Activated naive CD4-positive, alpha-beta T cell treated with Interleukin-2 at 50 U/mL for 16 hours (primary cell): ENCODE results near the gene NAV1.
A peak's percentile ranks its signal among the peaks of the same experiment; 100 is the strongest.
"Not testable (repeated sequence)": the region's sequence is repeated elsewhere in the genome, so short reads cannot be mapped to it uniquely, and the experiment has no call there.

Source experiments
- DNase-seq: peaks from one replicate; pipeline ENCODE4 v3.0.0-alpha.2; 2020

Gene NAV1

GRCh38 chr1:201549522-201549921 lies 10.6 kb downstream of the NAV1 start:
- not testable (repeated sequence) for DNase-seq

GRCh38 chr1:201551096-201551495 lies 12.2 kb downstream of the NAV1 start:
- DNase-seq = no peak

DNA sequence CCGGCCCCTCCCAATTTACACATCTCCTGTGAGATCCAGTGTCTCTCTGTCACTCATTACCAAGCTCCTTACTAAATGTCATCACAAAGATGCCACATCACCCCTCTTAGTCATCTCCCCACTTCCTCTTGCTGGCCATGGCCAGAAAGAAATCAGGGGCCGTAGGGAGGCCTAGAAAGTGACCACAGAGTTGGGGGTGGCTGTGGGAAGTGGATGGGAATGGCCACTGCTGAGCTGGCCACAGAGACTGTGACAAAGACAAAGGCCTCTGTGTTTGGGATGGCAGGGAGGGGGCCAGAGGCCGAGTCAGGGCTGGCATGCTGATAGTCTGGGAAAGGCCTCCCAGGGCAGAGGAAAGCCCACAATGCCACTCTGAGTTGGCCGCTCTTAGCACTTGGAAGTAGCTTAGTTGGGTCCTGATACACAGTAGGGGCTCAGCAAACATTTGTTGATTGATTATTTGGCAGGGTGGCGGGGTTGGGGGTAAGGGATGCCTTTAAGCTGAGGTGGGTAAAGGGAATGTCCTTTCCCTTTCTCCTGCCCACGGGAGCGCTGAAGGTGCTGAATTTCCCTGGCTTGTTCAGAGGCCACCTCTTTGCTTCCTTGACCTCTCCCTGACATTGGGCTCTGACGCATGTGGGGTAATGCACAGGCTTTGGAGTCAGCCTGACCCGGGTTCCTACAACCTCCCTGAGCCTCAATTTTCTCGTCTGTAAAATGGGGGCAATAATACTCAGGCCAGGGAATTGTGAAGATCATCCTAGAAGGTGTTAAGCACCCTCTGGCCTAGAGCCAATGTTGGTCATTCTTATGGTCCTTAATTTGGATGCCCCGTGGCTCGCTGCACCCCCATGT lies 13.2 kb downstream of the NAV1 start:
- DNase-seq = no peak

DNA sequence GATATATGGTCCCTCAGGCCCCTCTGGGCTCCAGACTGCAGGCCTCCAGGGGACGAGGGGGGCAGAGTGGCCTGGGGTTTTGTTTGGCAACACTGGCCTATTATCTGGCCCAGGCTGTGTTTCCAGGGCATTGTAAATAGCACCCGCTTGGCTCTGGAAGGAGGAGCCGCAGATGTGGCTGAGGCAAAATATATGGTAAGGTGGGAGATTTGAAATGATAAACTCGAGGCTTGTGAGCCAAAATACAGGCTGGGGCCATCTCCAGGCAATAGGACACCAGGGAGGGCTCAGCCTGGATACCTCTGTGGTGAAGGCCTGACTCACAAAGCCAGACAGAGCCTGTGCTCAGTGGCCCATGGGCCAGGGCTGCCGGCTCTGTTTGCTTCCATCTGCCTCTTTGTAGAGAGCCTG lies 14.0 kb downstream of the NAV1 start:
- no peak for DNase-seq

- no peak for DNase-seq
Measured at GRCh38 chr1:201553496-201554189, 14.7 kb downstream of the NAV1 start.

DNA sequence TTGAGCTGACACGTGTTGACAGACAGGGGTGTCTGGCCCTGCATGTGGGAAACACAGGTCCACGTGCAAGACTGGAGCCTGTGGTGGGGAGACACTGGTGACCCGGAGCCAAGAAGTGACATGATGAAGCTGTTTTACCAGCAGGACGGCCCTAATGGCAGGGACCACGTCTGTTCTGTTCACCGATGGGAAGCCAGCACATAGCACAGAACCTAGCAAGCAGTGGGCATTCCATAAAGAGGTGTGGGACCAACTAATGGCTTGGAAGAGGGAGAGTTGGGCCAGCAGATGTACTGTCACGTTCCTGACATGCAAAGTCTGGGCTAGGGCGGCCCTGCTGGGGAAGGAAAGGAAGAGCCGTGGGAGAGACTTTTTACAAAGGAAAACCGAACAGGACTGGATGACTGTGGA lies 15.3 kb downstream of the NAV1 start:
- DNase-seq = no peak

DNA sequence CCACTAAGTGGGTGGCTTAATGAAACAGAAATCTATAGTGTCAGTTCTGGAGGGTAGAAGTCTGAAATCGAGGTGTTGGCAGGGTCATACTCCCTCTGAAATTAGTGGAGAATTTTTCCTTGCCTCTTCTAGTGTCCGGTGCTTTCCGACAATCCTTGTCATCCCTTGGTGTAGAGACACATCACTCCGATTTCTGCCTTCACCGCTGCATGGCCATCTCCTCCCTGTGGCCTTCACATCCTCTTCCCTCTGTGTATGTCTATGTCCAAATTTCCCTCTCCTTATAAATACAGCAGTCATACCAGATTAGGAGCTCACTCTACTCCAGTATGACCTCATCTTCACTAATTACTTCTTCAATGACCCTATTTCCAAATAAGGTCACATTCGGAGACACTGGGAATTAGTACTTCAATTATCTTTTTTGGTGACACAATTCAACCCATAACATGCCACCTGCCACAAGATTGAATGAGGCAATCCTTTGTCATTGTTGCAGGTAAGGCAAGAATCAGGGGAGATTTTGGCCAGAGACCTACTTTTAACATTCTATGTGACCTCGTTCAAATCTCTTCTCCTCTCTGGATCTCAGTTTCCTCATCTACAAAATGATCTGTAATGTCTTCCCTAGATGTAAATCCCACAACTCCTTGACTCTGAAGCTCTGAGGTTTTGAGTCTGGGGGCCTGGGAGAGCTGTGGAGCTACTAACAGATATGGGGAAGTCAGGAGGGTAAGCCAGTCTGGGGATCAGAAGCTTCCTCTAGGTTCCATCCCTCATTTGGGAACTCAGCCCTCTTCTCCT lies 16.1 kb downstream of the NAV1 start:
- no peak for DNase-seq

DNA sequence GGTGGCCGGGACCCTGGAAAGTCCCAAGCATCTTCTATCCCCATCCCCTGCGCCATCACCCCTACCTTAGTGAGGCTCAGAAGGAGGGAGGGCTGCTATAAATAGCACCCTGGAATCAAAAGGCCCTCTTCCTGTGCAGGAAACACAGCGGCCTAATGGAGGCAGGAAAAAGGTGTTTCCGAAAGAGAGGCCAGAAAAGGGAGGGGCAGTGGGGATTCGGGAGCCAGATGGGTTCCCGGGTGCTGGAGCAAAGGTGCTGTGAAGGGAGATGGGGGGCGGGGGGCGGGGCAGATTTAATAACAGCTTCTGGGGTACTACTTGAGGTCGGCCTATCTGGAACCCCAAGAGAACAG lies 16.6 kb downstream of the NAV1 start:
- no peak for DNase-seq

DNA sequence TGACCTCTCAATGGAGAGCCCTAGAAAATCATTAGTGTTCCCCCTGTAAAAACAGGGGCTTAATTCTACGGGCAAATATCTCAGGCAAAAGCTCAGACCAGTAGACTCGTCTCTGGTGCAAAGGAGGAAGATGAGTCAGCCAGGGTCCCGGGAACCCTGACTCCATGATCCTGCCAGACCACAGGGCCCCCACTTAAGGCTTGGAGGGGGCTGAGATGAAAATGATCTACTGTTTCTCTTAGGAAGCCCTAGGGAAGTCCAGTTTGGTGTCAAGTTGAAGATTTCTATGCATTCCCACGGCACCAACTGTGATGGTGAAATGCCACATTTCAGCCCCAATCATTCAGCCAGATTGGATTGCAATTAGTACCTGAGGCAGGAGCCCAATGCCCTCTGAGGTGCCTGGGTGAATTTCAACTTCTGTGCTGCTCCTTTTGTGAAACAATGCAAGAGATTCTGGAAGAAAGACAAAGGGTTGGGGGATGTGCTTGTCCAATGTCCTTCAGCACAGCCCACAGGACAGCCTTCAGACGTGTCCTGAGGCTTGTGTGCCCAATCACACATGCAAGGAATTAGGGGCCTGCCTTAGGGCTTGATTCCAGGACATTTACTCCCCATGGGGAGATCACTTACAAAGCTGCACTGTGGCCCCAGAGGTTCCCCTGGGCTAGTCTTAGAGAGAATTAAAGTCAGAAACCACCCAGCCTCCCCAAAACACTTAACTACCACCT lies 18.1 kb downstream of the NAV1 start:
- DNase-seq = no peak

- DNase-seq = no peak
Measured at GRCh38 chr1:201557572-201557958, 18.6 kb downstream of the NAV1 start.

- peak; percentile 66 for DNase-seq
Measured at GRCh38 chr1:201559679-201560162, 20.8 kb downstream of the NAV1 start.

DNA sequence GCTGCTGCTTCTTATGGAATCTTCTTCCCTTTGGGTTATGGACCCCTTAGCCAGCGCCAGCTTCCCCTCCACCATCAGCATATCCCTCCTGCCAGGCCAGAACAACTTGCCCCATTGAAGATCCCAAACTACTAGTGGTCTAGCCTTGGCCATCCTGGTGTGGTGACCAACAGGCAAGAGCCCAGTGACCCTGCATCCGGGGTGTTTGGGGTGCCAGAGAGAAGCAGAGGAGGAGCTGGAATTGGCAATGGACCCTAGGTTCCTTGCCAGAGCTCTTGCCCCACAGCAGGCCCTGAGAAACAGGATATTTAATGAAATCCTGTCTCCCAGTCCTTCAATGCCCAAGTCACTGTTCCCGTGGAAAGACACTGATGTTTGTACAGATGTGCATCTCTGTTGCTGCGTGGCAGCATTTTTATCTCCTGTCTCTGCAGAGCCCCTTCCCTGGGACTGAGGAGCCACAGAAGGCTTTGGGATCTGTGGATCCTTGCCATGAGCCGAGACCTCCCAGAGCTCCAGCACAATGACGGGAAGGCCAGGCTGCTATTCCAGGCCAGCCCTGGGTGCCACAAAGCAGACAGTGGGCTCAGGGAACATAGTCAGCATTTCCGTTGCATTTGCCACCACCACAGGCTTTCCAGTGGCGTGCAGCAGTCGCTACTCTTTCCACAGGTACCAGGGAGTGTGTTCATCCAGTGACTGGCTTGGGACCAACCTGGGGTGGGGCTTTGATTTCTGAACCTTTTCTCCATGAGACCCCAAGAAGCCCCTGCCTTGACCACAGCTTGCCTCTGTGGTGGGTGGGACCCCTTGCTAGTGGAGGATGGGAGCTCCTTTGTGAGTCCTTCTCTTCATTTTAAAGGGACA lies 21.6 kb downstream of the NAV1 start:
- DNase-seq = no peak

- DNase-seq = no peak
Measured at GRCh38 chr1:201561195-201561564, 22.3 kb downstream of the NAV1 start.

- DNase-seq = no peak
Measured at GRCh38 chr1:201561601-201562000, 22.7 kb downstream of the NAV1 start.

DNA sequence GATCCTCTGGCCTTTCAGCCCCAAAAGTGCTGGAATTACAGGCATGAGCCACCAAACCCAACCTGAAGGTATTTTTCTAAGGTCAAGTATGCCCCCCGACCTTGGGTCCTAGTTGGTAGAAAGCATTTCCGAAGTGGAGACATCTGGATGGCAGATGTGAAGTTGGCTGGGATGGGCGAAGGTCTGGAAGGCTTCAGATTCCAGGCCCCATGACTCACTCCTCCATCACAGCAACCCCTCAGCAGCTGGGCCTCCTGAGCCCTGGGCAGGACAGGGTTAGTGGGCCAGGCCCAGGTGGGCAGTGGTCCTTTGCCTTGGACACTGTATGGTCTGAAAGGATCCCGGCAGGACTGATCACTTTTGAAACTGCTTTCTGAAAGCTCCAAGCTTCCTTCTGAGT lies 23.3 kb downstream of the NAV1 start:
- DNase-seq = no peak

- DNase-seq = no peak
Measured at GRCh38 chr1:201562659-201563405, 23.9 kb downstream of the NAV1 start.

- no peak for DNase-seq
Measured at GRCh38 chr1:201563406-201563780, 24.5 kb downstream of the NAV1 start.

DNA sequence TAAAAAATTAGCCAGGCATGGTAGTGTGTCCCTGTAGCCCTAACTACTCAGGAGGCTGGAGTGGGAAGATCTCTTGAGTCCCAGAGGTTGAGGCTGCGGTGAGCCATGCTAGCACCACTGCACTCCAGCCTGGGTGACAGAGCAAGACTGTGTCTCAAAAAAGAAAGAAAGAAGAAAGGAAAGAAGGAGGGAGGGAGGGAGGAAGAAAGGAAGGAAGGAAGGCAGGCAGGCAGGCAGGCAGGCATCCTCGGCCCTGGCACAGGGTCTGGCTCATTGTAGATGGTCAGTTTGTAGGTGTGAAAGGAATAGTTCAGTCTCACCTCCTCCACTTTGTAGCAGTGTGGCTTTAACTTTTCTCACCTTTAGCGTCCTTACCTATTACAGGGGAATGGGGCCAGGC lies 25.0 kb downstream of the NAV1 start:
- no peak for DNase-seq

DNA sequence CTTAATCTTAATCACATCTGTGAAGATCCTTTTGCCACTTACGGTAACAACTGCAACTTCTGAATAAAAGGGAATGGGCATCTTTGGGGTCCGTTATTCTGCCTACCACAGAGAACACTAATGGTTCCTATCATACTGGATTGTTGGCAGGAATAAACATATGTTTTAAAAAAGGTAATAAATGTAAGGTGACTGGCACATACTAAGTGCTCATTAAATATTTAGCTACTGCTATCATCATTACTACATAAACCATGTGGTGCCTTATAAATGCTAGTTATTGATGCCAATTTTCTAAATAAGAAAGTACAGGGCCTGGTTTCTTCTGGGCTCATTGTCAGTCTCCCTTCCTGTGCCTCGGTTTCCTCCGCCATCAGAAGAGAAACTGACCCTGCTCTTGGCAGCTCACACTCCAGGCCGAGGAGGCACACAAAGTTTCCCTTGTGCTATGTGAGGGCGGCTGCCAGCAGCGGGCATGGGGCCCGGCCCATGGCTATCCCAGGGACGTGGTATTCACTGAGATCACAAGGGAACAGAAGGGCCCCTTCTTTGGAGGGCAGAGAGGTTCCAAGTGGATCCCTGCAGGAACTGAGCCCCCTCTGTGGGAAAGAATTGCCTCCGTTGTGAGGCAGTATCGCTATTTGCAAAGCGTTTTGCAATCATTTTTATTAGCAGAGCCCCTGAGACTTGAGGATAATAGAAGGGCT lies 26.2 kb downstream of the NAV1 start:
- DNase-seq = no peak

- no peak for DNase-seq
Measured at GRCh38 chr1:201565771-201566528, 27.0 kb downstream of the NAV1 start.
